GM21529 (cell line): ENCODE measurements around the gene BTF3.
A peak's percentile ranks its signal among the peaks of the same experiment; 100 is the strongest.
"Not testable (repeated sequence)": the region's sequence is repeated elsewhere in the genome, so short reads cannot be mapped to it uniquely, and the experiment has no call there.

Experiments used
- ATAC-seq: cut with Tn5 transposase; IDR thresholded peaks from one replicate; pipeline ENCODE4 v1.9.1; 2021; ENCODE audit not compliant: unreplicated experiment

The BTF3 gene

GRCh38 chr5:73498057-73498992 is at the start of gene BTF3:
Gene BTF3 (plus strand): TSS chr5:73498442. CDS start chr5:73498668, 226 bp downstream.
- ATAC-seq = peak; percentile 96

- peak; percentile 51 for ATAC-seq
Measured at GRCh38 chr5:73448463-73449136, 49.6 kb upstream of the BTF3 start, which contains the start of gene FOXD1. Gene FOXD1 (minus strand): TSS chr5:73448777. CDS start chr5:73448362, 415 bp downstream.

- no peak for ATAC-seq
Measured at GRCh38 chr5:73450137-73450536, 48.1 kb upstream of the BTF3 start.

GRCh38 chr5:73450672-73451223 is 47.5 kb upstream of the BTF3 start:
- no peak for ATAC-seq

- no peak for ATAC-seq
Measured at GRCh38 chr5:73451224-73452130, 46.8 kb upstream of the BTF3 start.

GRCh38 chr5:73452215-73452614 is 46.0 kb upstream of the BTF3 start:
- no peak for ATAC-seq

GRCh38 chr5:73454379-73455036 is 43.7 kb upstream of the BTF3 start:
- peak; percentile 83 for ATAC-seq

GRCh38 chr5:73456462-73456861 is 41.8 kb upstream of the BTF3 start:
- ATAC-seq = not testable (repeated sequence)

- ATAC-seq = no peak
Measured at GRCh38 chr5:73459366-73459765, 38.9 kb upstream of the BTF3 start.

- ATAC-seq = no peak
Measured at GRCh38 chr5:73460133-73460532, 38.1 kb upstream of the BTF3 start.

GRCh38 chr5:73464016-73464745 is 34.1 kb upstream of the BTF3 start:
- no peak for ATAC-seq

- ATAC-seq = not testable (repeated sequence)
Measured at GRCh38 chr5:73468638-73469037, 29.6 kb upstream of the BTF3 start.

GRCh38 chr5:73469878-73470277 is 28.4 kb upstream of the BTF3 start:
- no peak for ATAC-seq

GRCh38 chr5:73471654-73472053 is 26.6 kb upstream of the BTF3 start:
- no peak for ATAC-seq

- ATAC-seq = no peak
Measured at GRCh38 chr5:73472116-73472515, 26.1 kb upstream of the BTF3 start.

GRCh38 chr5:73480500-73480899 is 17.7 kb upstream of the BTF3 start:
- ATAC-seq = no peak

- no peak for ATAC-seq
Measured at GRCh38 chr5:73482383-73483136, 15.7 kb upstream of the BTF3 start.

- ATAC-seq = no peak
Measured at GRCh38 chr5:73483676-73484075, 14.6 kb upstream of the BTF3 start.

GRCh38 chr5:73484511-73484910 is 13.7 kb upstream of the BTF3 start:
- no peak for ATAC-seq
